DMS79 treated with DMSO at 0.1 percent for 48 hours (cell line): ENCODE measurements around the gene MTMR1.

ENCODE experiments used
- DNase-seq: peaks from one replicate; lab custom pipeline; 2025; lab: John Stamatoyannopoulos, UW

The MTMR1 gene

GRCh38 chrX:150696866-150697265 is 3.7 kb downstream of the MTMR1 start:
- DNase-seq = no peak

- no peak for DNase-seq
Measured at GRCh38 chrX:150697641-150698040, 4.4 kb downstream of the MTMR1 start.

GRCh38 chrX:150698981-150699380 is 5.8 kb downstream of the MTMR1 start:
- DNase-seq = no peak

GRCh38 chrX:150700107-150700506 is 6.9 kb downstream of the MTMR1 start:
- peak; percentile 72 for DNase-seq

- DNase-seq = no peak
Measured at GRCh38 chrX:150701377-150701776, 8.2 kb downstream of the MTMR1 start.

GRCh38 chrX:150702966-150703694 is 9.9 kb downstream of the MTMR1 start:
- DNase-seq = no peak

- DNase-seq = no peak
Measured at GRCh38 chrX:150703695-150703974, 10.4 kb downstream of the MTMR1 start.

- no peak for DNase-seq
Measured at GRCh38 chrX:150704030-150704613, 10.9 kb downstream of the MTMR1 start.

GRCh38 chrX:150712619-150713018 is 19.4 kb downstream of the MTMR1 start:
- no peak for DNase-seq

GRCh38 chrX:150715184-150715583 is 22.0 kb downstream of the MTMR1 start:
- no peak for DNase-seq

- DNase-seq = no peak
Measured at GRCh38 chrX:150719621-150720020, 26.4 kb downstream of the MTMR1 start.

GRCh38 chrX:150729956-150730355 is 36.8 kb downstream of the MTMR1 start:
- no peak for DNase-seq

- no peak for DNase-seq
Measured at GRCh38 chrX:150730719-150731118, 37.5 kb downstream of the MTMR1 start.

- no peak for DNase-seq
Measured at GRCh38 chrX:150731795-150732194, 38.6 kb downstream of the MTMR1 start.

GRCh38 chrX:150736475-150736874 is 43.3 kb downstream of the MTMR1 start:
- no peak for DNase-seq

- no peak for DNase-seq
Measured at GRCh38 chrX:150752124-150752523, 58.9 kb downstream of the MTMR1 start.

GRCh38 chrX:150753357-150753756 is 60.2 kb downstream of the MTMR1 start:
- DNase-seq = no peak

- no peak for DNase-seq
Measured at GRCh38 chrX:150753968-150754367, 60.8 kb downstream of the MTMR1 start.

GRCh38 chrX:150757371-150757770 is 64.2 kb downstream of the MTMR1 start:
- DNase-seq = no peak

- DNase-seq = no peak
Measured at GRCh38 chrX:150759568-150760416, 66.6 kb downstream of the MTMR1 start.

GRCh38 chrX:150761176-150761818 is 68.1 kb downstream of the MTMR1 start:
- DNase-seq = no peak

GRCh38 chrX:150761819-150762216 is 68.6 kb downstream of the MTMR1 start:
- no peak for DNase-seq
